BJ (cell line): ENCODE data around the gene GRN. TPM values are rescaled to one million over a fixed set of nuclear protein-coding genes. Genes with fewer than 3 reads are reported as not detected.
A peak's percentile ranks its signal among the peaks of the same experiment; 100 is the strongest.

Experiments used
- CTCF ChIA-PET: fragments of 350-600 bp; formaldehyde crosslinking; extraction: SDS; loops from one replicate; lab custom pipeline; 2021; ENCODE audit warnings: antibody characterized with exemption, inconsistent platforms; lab: Yijun Ruan, JAX
- POLR2A ChIA-PET: fragments of 300-600 bp; sonication (Branson Sonifier 250); formaldehyde crosslinking; extraction: SDS; loops from one replicate; lab custom pipeline; 2021; ENCODE audit warnings: antibody characterized with exemption; lab: Charles Lee
- DNase-seq: peaks from one replicate; pipeline ENCODE4 v3.0.0-alpha.2; 2011; ENCODE audit warnings: low read depth
- H3K27me3 ChIP-seq: 2 replicates; pipeline ENCODE4 v1.6.0; 2011; ENCODE audit warnings: low read length; ENCODE audit not compliant: control insufficient read depth, insufficient read depth
- H3K36me3 ChIP-seq: 2 replicates; pipeline ENCODE4 v1.5.1; 2011; ENCODE audit warnings: low read length; ENCODE audit not compliant: control insufficient read depth, insufficient read depth
- H3K4me3 ChIP-seq: 2 replicates; pipeline ENCODE4 v1.5.1; 2011; ENCODE audit warnings: low read depth, mild to moderate bottlenecking, control low read depth, low read length
- polyA plus RNA-seq: library from polyadenylated mRNA; depleted of rRNA; stranded (reverse); fragments of >200 nt; gene quantifications from 2 replicates; pipeline ENCODE4 v1.2.3, GENCODE V29; 2011
- TF ChIP-seq, protein P1 (sequence below): IDR thresholded peaks from 2 replicates; pipeline ENCODE4 v1.5.1; 2011; ENCODE audit warnings: low read depth, mild to moderate bottlenecking, control low read depth, inconsistent platforms, low read length, moderate library complexity; ENCODE audit not compliant: insufficient read depth

The GRN gene
- polyA plus RNA-seq, 1 experiment: 581 TPM

GRCh38 chr17:44308865-44309264, 36.2 kb upstream of the GRN start:
- TF ChIP-seq, protein P1, sequence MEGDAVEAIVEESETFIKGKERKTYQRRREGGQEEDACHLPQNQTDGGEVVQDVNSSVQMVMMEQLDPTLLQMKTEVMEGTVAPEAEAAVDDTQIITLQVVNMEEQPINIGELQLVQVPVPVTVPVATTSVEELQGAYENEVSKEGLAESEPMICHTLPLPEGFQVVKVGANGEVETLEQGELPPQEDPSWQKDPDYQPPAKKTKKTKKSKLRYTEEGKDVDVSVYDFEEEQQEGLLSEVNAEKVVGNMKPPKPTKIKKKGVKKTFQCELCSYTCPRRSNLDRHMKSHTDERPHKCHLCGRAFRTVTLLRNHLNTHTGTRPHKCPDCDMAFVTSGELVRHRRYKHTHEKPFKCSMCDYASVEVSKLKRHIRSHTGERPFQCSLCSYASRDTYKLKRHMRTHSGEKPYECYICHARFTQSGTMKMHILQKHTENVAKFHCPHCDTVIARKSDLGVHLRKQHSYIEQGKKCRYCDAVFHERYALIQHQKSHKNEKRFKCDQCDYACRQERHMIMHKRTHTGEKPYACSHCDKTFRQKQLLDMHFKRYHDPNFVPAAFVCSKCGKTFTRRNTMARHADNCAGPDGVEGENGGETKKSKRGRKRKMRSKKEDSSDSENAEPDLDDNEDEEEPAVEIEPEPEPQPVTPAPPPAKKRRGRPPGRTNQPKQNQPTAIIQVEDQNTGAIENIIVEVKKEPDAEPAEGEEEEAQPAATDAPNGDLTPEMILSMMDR: no peak
- CTCF ChIA-PET: interaction anchor here (0.8 to 1.2 kb wide), 3 partner anchors 9 to 87 kb away, joined by 3 to 7 read pairs (median 3); no protein-coding TSS in a partner anchor
- POLR2A ChIA-PET: no interaction called here
- H3K27me3 ChIP-seq: peaks cover 9% of the 10 kb centered on the region
- H3K4me3 ChIP-seq: peak overlapping the region; percentile 48
- DNase-seq: no peak
- H3K36me3 ChIP-seq: no peaks in the 10 kb centered on the region

GRCh38 chr17:44309472-44309871, 35.6 kb upstream of the GRN start:
- H3K27me3 ChIP-seq: peaks cover 15% of the 10 kb centered on the region
- POLR2A ChIA-PET: no interaction called here
- CTCF ChIA-PET: interaction anchor here (1.2 kb wide), 1 partner anchor 9 kb away, joined by 3 read pairs; no protein-coding TSS in a partner anchor

GRCh38 chr17:44310188-44310587, 34.9 kb upstream of the GRN start:
- CTCF ChIA-PET: interaction anchor here (1.4 kb wide), 1 partner anchor 54 kb away, joined by 3 read pairs; no protein-coding TSS in a partner anchor

More at GRCh38 chr17:44309472-44309871, 35.6 kb upstream of the GRN start:
- H3K4me3 ChIP-seq: no peak overlapping the region
- TF ChIP-seq, protein P1: no peak
- H3K36me3 ChIP-seq: no peaks in the 10 kb centered on the region
- DNase-seq: no peak

GRCh38 chr17:44310609-44311376, 34.3 kb upstream of the GRN start:
- POLR2A ChIA-PET: no interaction called here
- CTCF ChIA-PET: interaction anchor here (1.0 to 1.4 kb wide), 3 partner anchors 21 to 54 kb away, joined by 3 read pairs; no protein-coding TSS in a partner anchor

More at GRCh38 chr17:44310188-44310587, 34.9 kb upstream of the GRN start:
- DNase-seq: no peak
- POLR2A ChIA-PET: no interaction called here
- TF ChIP-seq, protein P1: no peak
- H3K36me3 ChIP-seq: no peaks in the 10 kb centered on the region
- H3K4me3 ChIP-seq: no peak overlapping the region
- peaks cover 20% of the 10 kb centered on the region for H3K27me3 ChIP-seq

More at GRCh38 chr17:44310609-44311376, 34.3 kb upstream of the GRN start:
- H3K4me3 ChIP-seq: no peak overlapping the region
- no peaks in the 10 kb centered on the region for H3K36me3 ChIP-seq
- no peak for DNase-seq
- TF ChIP-seq, protein P1: no peak
- H3K27me3 ChIP-seq: peaks cover 22% of the 10 kb centered on the region
